HEK293T (cell line): ENCODE results near the gene PBX4.

ENCODE experiments used
- CTCF ChIA-PET: fragments of 350-600 bp; formaldehyde crosslinking; extraction: SDS; loops from one replicate; lab custom pipeline; 2021; ENCODE audit warnings: antibody characterized with exemption, inconsistent platforms; lab: Yijun Ruan, JAX
- POLR2A ChIA-PET: fragments of 350-600 bp; formaldehyde crosslinking; extraction: SDS; loops from one replicate; lab custom pipeline; 2020; ENCODE audit warnings: antibody characterized with exemption, inconsistent platforms; lab: Yijun Ruan, JAX
- DNase-seq: peaks from one replicate; pipeline ENCODE4 v3.0.0; 2012; ENCODE audit warnings: mixed read lengths; ENCODE audit errors: extremely low spot score
- ARNT ChIP-seq: fragments of 450-650 bp; IDR thresholded peaks from 2 replicates; pipeline ENCODE4 v1.6.1; 2017; ENCODE audit warnings: mild to moderate bottlenecking
- BHLHE40 ChIP-seq: fragments of 450-650 bp; IDR thresholded peaks from 2 replicates; pipeline ENCODE4 v1.6.1; 2016; ENCODE audit warnings: mild to moderate bottlenecking, moderate library complexity, borderline replicate concordance
- CTBP1 ChIP-seq: fragments of 450-650 bp; IDR thresholded peaks from 2 replicates; pipeline ENCODE4 v1.6.1; 2016; ENCODE audit warnings: borderline replicate concordance
- ELF4 ChIP-seq: fragments of 450-650 bp; IDR thresholded peaks from 2 replicates; pipeline ENCODE4 v1.6.1; 2017; ENCODE audit warnings: antibody characterized with exemption
- FOXA1 ChIP-seq: fragments of 450-650 bp; IDR thresholded peaks from 2 replicates; pipeline ENCODE4 v1.6.1; 2016; ENCODE audit warnings: mild to moderate bottlenecking
- FOXK2 ChIP-seq: fragments of 450-650 bp; IDR thresholded peaks from 2 replicates; pipeline ENCODE4 v1.6.1; 2016; ENCODE audit warnings: mild to moderate bottlenecking
- FOXM1 ChIP-seq: fragments of 450-650 bp; IDR thresholded peaks from 2 replicates; pipeline ENCODE4 v1.6.1; 2017; ENCODE audit warnings: mild to moderate bottlenecking, borderline replicate concordance
- HDGF ChIP-seq: fragments of 450-650 bp; IDR thresholded peaks from 2 replicates; pipeline ENCODE4 v1.6.1; 2017; ENCODE audit warnings: antibody characterized with exemption, borderline replicate concordance
- L3MBTL2 ChIP-seq: fragments of 450-650 bp; conservative IDR thresholded peaks from 2 replicates; pipeline ENCODE4 v1.6.1; 2016; ENCODE audit warnings: mild to moderate bottlenecking
- LEF1 ChIP-seq: fragments of 450-650 bp; IDR thresholded peaks from 2 replicates; pipeline ENCODE4 v1.6.1; 2017; ENCODE audit warnings: mild to moderate bottlenecking, borderline replicate concordance
- NFRKB ChIP-seq: fragments of 450-650 bp; IDR thresholded peaks from 2 replicates; pipeline ENCODE4 v1.6.1; 2016; ENCODE audit warnings: mild to moderate bottlenecking, moderate library complexity
- SP1 ChIP-seq: fragments of 450-650 bp; IDR thresholded peaks from 2 replicates; pipeline ENCODE4 v1.6.1; 2017
- SUZ12 ChIP-seq: fragments of 450-650 bp; IDR thresholded peaks from 2 replicates; pipeline ENCODE4 v1.6.1; 2016; ENCODE audit warnings: mild to moderate bottlenecking
- TARDBP ChIP-seq: fragments of 450-650 bp; IDR thresholded peaks from 2 replicates; pipeline ENCODE4 v1.6.1; 2016
- ZNF384 ChIP-seq: fragments of 450-650 bp; IDR thresholded peaks from 2 replicates; pipeline ENCODE4 v1.6.1; 2016
- TF ChIP-seq, protein P1 (sequence below): fragments of 450-650 bp; IDR thresholded peaks from 2 replicates; pipeline ENCODE4 v1.6.1; 2016

Gene PBX4

DNA sequence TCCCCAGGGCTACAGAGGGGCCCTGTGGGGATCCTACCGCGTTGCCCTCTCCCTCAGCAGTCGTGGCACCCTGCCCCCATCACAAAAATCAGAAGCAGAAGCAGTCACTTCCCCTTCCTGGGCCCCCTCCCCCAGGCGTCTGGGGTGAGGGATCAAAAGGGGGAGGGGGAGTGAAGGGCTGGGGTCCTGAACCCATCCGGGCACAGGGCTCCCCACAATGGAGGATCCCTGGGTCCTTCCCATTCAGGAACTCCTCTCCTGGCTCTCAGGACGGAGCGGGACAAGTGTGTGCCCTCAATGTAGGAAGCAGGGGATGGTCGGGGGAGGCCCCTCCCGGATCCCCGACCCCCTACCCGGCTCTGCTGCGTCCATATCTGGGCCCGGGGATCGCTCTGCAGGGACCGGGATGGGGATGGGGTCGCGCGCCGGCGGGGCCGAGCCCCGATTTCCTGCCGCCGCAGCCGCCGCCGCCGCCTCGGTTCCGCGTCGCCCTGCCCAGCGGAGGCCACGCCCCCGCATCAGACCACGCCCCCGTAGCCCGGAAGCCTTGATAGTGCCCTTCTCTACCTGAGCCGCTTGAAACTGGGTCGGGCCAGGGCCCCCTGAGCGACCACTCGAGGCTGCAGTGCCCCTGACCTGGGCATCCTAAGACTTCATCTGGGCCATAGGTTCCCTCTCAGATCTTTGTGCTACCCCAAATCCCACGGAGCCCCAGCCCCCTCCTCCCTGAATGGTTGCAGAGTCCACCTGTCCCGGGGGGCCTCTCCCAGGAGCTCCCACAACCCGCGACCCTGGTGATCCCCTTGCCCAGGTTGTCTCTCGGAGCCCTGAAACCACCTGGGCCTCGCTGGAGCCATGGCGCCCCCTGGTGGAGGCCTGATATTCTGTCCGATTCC is 24.9 kb upstream of the PBX4 start, which contains the start of gene GMIP:
Gene GMIP, minus strand, starts transcription at position 500 of the 896 bp plus-strand sequence. Its CDS starts 128 bp downstream, at position 372.
- DNase-seq = peak; percentile 82
- ChIA-PET CTCF (interaction anchor here (0.6 to 1.9 kb wide), 6 partner anchors 9 to 124 kb away, joined by 3 to 6 read pairs (median 4); no protein-coding TSS in a partner anchor), POLR2A (no interaction called here)
- TF ChIP-seq FOXA1 (no peak), ELF4 (no peak), TARDBP (no peak), BHLHE40 (no peak), ARNT (no peak), HDGF (no peak), SP1 (no peak), FOXM1 (no peak), SUZ12 (no peak), LEF1 (no peak), CTBP1 (no peak), L3MBTL2 (no peak), FOXK2 (no peak)

DNA sequence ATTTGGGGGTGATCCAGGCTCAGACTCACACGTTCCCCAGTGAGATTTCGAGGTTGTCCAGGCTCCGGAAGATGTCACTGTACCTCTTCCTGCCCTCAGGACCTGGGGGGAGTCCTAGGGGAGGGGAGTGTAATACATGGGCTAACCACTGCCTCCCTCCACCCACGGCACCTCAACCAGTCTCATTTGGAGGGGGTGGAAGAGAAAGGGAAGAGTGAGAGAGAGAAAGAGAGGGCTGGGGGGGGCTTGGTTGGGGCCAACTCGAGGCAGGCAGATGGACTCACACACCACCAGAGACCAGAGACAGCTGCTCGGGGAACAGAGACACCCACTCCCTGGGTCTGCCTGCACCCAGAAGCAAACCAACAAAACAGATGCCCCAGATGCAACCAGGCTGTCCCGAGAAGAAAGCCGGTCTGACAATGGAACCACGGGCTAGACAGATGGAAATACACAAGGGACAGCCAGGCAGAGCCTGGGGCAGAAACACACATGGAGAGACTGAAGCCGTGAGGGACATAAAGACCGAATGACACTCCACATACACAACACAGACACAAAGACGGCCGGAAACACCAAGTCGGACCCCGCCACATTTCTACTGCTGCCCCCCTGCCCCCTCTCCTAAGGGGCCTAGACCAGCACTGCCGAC is 24.1 kb upstream of the PBX4 start:
- no peak for DNase-seq
- CTCF ChIA-PET = no interaction called here
- POLR2A ChIA-PET = no interaction called here

DNA sequence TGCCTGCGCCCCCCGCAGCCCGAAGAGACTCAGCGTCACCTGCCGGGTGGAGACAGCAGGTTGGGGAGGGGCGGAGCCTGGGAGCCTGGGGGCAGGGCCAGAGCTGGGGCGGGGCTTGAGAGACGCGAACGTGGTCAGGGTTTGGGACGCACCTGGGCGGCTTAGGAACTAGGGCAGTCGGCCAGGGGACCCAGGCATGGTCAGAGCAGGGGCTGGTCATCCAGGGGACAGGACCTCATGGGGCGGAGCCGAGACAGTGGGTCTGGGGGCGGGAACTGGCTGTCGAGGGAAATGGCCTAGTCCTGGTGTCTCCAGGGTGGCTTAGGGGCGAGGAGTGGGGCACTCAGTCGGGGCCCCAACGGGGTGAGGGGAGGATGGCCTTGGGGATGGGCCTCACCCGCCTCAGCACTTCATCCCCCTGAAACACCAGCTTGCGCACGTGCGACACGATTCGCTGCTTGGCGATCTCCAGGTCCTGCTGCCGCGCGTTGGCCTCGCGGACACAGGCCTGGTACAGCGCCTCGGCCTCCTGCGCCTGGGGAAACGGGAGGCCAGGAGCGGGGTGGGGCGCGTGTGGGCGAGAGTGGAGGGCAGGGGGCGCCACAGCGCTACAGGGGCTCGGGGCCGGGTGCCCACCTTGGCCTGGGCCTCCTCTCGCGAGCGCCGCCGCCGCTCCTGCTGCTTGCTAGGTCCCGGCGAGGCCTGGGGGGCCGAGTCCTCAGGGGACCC is 19.2 kb upstream of the PBX4 start:
- POLR2A ChIA-PET = no interaction called here

More for the DNA sequence above, 24.1 kb upstream of the PBX4 start:
- TF ChIP-seq, protein P1, sequence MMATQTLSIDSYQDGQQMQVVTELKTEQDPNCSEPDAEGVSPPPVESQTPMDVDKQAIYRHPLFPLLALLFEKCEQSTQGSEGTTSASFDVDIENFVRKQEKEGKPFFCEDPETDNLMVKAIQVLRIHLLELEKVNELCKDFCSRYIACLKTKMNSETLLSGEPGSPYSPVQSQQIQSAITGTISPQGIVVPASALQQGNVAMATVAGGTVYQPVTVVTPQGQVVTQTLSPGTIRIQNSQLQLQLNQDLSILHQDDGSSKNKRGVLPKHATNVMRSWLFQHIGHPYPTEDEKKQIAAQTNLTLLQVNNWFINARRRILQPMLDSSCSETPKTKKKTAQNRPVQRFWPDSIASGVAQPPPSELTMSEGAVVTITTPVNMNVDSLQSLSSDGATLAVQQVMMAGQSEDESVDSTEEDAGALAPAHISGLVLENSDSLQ = no peak
- no peak for TF ChIP-seq CTBP1
- no peak for TF ChIP-seq SP1
- TF ChIP-seq ELF4 = no peak
- no peak for TF ChIP-seq L3MBTL2
- TF ChIP-seq FOXM1 = no peak
- TF ChIP-seq FOXK2 = no peak
- TF ChIP-seq LEF1 = no peak
- TF ChIP-seq BHLHE40 = no peak
- no peak for TF ChIP-seq ARNT
- TF ChIP-seq NFRKB = no peak
- no peak for TF ChIP-seq HDGF
- TF ChIP-seq SUZ12 = no peak

DNA sequence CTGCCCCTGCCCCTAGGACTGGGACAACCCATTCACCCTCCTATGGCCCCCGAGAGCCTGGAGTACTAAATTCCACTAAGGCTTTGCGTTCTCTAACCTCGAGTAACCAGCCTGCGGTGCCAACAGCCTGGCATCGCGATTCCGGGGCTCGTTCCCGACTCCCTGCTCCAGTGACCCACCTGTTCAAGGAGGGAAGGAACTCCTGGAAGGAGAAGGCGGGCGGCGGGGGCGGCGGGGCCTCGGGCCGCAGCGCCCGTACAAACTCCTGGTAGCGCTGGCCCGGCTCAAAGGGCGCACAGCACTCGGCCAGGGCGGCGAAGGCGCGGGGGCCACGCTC is 18.7 kb upstream of the PBX4 start:
- no peak for DNase-seq
- TF ChIP-seq ELF4 (no peak), L3MBTL2 (no peak), CTBP1 (no peak), SP1 (no peak)
- CTCF ChIA-PET = no interaction called here
- POLR2A ChIA-PET = no interaction called here

More for the DNA sequence above, 19.2 kb upstream of the PBX4 start:
- CTCF ChIA-PET = no interaction called here
- no peak for DNase-seq
- no peak for TF ChIP-seq ARNT
- no peak for TF ChIP-seq LEF1
- TF ChIP-seq NFRKB = no peak
- no peak for TF ChIP-seq ELF4
- no peak for TF ChIP-seq TARDBP
- no peak for TF ChIP-seq FOXM1
- no peak for TF ChIP-seq CTBP1
- TF ChIP-seq L3MBTL2 = no peak
- no peak for TF ChIP-seq FOXK2
- no peak for TF ChIP-seq ZNF384
- TF ChIP-seq FOXA1 = no peak
- TF ChIP-seq HDGF = no peak
- no peak for TF ChIP-seq SUZ12

DNA sequence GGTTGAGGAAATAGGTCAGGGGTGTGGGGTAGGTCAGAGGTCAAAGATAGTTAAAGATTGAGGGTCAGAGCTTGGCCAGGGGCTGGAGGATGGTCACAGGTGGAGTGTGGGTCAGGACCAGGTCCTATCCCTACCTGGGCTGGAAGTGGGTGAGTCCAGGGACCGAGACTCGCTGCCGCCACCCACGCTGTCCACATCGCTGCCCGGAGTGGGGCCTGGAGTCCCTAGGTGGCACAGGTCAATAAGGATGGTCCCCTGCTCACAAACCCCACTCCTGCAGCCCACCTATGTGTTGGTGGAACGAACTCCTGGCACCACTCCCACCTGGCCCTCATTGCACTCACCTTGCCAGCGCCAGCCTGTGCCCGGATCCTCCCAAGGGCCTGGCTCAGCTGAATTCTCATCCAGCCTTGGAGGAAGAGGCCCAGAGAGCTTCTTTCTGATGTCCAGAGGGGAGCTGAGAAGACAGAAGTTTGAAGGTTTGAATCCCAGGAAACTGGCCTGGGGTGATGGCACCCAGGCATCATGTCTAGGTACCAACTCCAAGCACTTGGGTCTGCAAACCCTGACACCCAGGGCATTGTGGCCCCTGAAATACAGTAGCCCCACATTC is 18.2 kb upstream of the PBX4 start:
- TF ChIP-seq BHLHE40 = no peak
- no peak for TF ChIP-seq ELF4
- TF ChIP-seq ZNF384 = no peak
- TF ChIP-seq SP1 = no peak
- no peak for TF ChIP-seq CTBP1
- CTCF ChIA-PET = interaction anchor here (0.6 kb wide), 1 partner anchor 24 kb away, joined by 3 read pairs; no protein-coding TSS in a partner anchor
- DNase-seq = no peak
- POLR2A ChIA-PET = no interaction called here

DNA sequence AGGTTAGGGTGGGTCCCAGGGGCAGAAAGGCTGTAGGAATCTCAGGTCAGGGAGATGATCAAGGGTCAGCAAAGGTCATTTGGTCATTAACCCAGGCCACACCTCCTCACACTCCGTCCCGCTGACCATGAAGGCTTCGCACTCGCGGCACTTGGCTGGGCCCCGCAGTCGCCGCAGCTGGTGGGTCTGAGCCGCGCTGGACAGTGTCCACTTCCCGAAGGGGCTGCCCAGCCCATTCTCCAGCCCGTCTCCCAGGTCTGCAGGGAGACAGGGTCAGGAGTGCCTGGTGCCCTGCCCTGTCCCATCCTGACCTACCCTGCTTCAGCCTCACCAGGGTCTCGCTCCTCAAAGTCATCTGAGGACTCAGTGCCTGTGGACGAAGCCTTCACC is 16.8 kb upstream of the PBX4 start:
- CTCF ChIA-PET = no interaction called here
- DNase-seq = no peak
- POLR2A ChIA-PET = no interaction called here
- no peak for TF ChIP-seq SP1
- no peak for TF ChIP-seq FOXM1
- TF ChIP-seq, protein P1 = no peak
- no peak for TF ChIP-seq ELF4
- TF ChIP-seq L3MBTL2 = no peak
- TF ChIP-seq BHLHE40 = no peak
- no peak for TF ChIP-seq CTBP1
- TF ChIP-seq TARDBP = no peak
- no peak for TF ChIP-seq ARNT
- TF ChIP-seq HDGF = no peak
- no peak for TF ChIP-seq SUZ12
- TF ChIP-seq NFRKB = no peak
